CD1c-positive myeloid dendritic cell (primary cell): Measurements from ENCODE around the gene MR1.
"Not testable (repeated sequence)": the region's sequence is repeated elsewhere in the genome, so short reads cannot be mapped to it uniquely, and the experiment has no call there.

Experiments used
- DNase-seq: peaks from one replicate; pipeline ENCODE4 v3.0.0-alpha.2; 2016; ENCODE audit errors: extremely low spot score

MR1 gene

DNA sequence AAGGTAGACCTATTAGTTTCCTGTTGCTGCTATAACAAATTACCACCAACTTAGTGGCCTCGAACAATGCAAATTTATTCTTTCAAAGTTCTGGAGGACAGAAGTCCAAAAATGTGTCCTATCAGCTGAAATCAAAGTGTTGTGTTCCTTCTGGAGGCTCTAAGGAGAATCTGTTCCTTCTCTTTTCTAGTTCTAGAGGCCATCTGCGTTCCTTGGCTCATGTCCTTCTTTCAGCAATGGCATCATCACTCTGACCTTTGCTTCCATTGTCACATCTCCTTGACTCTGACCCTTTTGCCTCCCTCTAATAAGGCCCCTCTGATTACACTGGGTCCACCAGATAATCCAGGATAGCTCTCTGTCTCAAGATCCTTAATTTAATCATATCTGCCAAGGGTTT, 1.2 kb upstream of the MR1 start:
- DNase-seq, result peak; percentile 49

DNA sequence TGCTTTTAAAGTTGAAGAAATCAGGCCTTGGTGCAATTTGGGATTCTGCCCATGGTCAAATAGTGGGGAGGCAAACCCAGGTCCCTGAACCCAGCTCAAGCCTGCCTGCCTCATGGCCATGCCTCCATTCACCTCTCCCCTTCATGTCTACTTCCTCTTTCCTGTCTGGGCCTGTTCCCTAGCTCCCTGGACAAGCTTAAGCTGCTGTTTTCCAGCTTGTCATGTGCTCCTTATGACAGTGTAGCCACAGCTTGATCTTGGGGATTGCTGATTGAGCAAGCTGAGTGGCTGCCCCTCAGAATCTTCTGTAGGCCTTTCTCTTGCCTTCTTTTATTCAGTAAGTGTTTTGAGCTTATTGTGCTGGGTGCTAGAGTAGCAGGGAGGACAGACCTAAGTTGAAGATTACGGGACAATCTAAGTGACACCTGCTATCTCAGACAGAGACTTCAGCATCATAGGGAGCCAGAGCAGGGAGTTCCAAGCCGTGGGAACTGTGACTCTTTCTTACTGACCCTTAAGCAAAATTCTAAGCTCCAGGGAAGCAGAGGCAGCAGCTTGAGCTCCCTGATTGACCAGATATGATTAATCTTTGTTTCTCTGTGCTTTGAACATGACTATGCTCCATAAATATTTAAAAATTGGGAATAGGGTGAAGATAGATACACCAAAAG, 520 bp upstream of the MR1 start:
- peak; percentile 81 for DNase-seq

DNA sequence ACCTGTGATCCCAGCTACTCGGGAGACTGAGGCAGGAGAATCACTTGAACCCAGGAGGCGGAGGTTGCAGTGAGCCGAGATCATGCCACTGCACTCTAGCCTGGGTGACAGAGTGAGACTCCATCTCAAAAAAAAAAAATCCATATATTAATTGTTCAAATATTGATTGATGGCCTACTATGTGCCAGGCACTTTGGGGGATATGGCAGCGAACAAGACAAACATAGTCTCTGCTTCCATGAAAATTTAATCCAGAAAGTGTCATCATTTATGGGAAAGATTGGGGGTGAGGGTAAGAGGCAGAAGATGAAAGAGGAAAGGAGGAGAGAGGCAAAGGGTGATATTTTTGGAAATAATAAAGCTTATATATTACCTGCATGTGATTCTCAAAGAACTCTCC, 1.4 kb downstream of the MR1 start:
- not testable (repeated sequence) for DNase-seq

DNA sequence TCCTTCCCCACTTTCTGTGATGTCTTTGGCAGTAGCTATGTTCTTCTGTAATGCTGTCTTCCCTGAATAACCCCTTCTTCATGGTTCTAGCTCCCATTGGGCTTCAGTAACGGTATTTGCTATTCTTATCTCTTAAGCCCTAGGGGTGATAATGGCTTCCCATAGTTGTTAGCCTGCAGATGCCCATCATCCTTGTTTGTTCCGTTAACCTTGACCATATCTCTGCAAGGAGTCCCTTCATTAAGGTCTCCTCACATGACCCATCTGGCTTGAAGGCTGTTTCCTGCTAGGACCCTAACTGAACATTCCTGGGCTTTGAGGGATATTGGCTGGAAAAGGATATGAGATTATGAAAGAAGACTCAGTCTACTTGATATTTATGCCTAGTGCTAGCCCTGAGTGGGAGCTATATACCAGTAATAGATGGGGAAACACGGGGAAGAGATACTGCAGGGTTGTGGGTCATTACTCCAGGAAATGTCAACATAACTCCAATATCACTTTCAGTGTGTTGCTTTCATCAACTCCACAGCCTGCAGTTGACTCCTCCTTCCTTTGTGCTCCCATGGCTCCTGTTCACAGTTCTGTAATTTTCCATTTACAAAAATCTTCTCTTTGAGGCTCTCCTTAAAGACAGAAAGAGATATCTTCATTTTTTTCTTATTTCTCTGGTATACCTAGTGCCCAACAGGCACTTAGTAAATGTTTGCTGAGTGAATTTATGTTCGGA, 2.5 kb downstream of the MR1 start:
- DNase-seq, result peak; percentile 32

DNA sequence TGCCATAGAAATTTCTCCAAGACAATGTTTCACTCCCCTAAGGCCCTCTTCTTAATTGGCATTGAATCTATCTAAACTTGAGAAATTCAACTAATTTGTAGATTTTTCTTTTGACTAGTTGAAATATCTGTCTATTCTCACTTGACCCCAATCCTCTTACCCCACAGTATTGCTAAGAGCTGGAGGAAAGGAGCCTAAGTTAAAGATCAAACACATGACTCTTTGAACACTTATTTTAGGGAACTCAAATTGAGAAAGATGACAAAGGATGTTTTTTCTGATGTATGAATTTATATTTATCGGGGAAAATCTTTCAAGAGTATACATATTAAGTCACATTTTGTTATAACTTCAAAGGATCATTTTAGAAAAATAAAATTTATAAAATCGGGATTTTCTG, 3.6 kb downstream of the MR1 start:
- no peak for DNase-seq

DNA sequence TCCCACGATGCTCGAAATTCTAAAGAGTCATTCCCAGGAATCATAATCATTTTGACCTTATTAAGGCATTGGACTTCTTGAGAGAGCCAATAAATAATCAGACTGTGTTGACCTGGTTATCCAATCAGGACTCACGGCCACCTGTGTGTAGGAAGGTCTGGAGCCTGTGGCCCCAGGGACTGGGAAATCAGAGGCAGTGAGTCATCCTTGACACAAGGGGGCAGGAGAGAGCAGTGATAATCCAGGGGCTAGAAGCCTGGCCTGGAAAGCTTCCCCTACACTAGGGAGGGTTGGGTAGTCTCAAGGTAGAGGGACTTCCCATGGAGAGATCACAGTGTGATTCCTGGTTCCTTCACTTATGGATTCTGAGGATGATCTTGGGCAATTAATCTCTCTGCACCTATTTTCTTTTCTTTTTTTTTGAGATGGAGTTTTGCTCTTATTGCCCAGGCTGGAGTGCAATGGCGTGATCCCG, 4.7 kb downstream of the MR1 start:
- DNase-seq, result peak; percentile 83

DNA sequence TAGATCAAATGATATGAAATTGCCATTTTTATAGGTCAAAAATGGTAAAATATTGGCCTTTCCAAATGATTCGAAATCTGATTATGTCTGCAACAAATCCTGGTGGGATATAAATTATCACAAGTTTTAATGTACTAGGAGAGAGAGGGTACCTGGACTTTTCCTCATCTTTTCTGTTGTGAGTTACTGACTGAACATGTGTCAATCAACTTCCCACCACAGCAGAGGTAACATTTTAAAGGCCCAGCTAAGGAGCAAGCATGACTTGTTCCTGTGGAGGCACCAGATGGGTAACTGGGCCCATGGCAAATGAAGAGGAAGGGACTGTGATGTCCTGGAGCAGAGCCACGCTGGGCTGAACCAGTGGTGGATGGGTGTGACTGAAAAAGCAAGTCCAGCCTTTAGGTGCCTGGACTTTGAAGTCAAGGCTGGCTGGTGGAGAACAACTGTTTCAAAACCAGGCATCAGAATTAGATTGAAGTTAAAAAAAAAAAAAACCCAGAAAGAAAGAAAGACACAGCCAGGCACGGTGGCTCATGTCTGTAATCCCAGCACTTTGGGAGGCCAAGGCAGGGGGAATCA, 6.6 kb downstream of the MR1 start:
- DNase-seq, result no peak

DNA sequence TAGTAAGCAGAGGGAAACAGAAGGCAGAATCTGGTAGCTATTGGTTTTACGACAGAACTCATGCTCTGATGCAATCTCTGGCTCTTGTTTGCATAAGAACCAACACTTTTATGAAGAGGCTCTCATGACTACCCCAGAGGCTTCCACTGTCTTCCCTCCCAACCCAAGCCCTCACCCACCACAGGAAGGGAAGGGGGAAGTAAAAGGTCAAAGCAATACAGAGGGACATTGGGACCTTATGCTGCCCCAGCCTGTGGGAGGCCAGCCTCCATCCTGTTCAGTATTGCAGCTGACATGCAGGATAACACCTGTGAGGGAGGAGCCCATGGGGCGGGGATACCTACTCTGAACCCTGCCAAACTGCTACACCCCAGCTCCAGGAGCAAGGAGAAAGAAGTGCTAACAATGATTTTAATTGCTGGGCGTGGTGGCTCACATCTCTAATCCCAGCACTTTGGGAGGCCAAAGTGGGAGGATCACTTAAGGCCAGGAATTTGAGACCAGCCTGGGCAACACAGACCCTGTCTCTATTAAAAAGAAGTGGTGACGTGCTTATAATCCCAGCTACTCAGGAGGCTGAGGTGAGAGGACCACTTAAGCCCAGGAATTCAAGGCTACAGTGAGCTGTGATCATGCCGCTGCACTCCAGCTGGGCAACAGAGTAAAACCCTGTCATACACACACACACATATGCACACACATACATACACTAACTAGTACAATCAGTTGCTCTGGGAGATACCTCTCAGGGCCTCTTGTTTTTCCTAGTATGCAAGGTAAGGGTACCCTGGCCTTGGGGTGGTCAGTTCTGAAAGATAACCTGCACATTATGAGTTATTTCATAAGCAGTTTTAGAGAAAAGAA, 9.5 kb downstream of the MR1 start:
- peak; percentile 86 for DNase-seq

DNA sequence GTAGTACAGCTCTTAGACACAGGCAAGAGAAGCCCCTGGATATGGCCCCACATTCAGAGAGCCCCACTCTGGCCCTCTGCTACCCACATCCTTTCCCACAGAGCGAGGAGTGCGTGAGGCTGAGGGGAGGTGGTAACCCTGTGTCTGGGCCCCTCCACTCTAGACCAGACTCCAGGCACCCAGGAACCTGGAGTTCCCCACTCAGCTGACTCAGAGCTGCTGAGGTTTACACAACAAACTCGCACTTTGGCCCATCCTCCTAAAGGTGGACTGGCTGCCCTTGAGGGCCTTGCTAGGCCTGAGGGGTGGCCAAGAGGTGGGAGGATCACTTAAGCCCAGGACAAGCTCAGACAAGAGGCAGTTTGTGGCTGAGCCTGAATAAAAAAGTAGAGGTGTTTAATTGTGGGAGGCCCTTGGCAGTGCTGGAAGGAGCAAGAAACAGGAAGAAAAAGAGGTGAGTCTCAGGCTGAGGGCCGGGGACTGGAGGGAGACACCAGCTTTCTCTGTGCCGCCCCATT, 10.7 kb downstream of the MR1 start:
- DNase-seq, result peak; percentile 57

DNA sequence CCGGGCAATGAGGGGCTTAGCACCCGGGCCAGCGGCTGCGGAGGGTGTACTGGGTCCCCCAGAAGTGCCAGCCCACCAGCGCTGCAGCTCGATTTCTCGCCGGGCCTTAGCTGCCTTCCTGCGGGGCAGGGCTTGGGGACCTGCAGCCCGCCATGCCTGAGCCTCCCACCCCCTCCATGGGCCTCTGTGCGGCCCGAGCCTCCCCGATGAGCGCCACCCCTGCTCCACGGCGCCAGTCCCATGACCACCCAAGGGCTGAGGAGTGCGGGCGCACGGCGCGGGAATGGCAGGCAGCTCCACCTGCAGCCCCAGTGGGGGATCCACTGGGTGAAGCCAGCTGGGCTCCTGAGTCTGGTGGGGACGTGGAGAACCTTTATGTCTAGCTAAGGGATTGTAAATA, 12.2 kb downstream of the MR1 start:
- DNase-seq, result not testable (repeated sequence)

DNA sequence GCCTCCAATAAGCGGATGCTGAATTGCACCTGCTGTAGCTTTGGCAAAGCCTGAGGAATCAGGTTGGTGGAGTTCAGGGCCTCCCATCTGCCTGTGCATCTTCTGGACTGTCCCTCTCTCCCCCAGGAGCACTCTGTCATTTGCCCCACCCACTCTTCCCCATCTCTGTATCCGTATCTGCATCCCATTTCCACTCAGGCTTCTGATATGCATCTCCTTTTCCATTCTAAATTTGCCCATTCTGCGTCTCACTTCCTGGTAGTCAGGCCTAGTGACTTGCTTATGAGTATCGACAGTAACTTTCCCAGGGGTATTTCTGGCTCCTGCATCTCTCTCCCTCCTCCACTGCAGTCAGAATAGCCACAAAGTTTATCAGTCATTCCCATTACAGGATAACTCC, 15.6 kb downstream of the MR1 start:
- no peak for DNase-seq

DNA sequence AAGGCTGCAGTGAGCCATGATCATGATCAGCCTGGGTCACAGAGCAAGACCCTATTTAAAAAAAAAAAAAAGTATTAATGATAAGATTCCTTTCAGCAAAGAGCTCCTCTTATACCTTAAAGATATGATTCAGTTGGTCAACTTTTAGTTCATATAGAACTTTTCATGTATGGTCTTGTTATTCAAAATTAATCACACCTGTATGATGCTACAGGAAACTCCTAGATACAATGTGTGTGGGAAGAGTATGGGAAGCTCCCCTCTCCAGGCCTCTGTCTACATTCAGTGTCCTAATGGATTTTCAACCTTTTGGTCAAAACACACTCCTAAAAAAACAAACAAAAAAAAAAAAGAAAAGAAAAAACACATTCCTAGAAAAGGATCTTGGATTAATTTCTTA, 17.1 kb downstream of the MR1 start:
- no peak for DNase-seq

DNA sequence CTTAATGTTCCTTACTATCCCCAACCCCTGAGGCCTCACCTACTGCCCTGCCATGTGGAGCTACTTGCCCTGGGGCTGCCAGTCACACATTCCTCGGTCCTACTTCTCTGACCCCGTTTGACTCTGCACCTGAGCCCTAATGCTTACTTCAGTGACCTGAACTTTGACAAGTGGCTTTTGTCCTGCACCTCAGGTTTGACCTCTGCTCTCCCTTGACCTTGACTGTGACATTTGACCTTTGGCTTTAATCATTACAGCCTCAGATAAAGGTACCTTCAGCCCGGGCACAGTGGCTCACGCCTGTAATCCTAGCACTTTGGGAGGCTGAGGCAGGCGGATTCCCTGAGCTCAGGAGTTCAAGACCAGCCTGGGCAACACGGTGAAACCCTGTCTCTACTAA, 22.8 kb downstream of the MR1 start:
- DNase-seq, result no peak

DNA sequence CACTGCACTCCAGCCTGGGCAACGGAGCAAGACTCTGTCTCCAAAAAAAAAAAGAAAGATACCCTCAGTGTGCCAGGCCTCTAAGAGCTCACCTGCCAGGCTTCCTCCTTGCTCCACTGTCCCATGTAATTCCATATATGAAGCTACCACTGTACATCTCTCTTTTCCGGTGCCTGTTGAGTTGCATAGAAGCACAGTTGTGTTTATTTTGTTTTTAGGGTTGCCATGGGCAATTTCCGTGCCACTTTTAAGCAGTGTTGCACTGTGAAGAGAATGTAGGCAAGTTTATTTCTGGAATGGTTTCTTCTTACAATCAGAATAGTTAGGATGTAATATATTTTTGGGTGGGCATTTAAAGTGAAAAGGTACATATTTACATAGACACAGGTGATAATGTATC, 23.3 kb downstream of the MR1 start:
- DNase-seq, result no peak

DNA sequence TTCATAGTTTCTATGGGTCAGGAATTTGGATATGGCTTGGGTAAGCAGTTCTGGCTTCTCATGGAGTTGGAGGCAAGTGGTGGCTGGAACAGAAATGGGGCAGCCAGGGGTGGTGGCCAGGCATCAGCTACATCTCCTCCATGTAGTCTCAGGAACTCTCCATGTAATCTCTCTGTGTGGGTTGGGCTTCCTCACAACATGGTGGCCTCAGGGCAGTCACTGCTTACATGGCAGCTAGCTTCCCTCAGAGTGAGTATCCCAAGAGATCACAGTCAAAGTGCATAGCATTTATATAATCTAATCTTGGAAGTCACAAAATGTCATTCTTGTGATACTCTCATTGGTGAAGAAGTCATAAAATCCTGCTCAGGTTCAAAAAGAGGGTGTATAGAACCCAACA, 25.7 kb downstream of the MR1 start:
- no peak for DNase-seq

DNA sequence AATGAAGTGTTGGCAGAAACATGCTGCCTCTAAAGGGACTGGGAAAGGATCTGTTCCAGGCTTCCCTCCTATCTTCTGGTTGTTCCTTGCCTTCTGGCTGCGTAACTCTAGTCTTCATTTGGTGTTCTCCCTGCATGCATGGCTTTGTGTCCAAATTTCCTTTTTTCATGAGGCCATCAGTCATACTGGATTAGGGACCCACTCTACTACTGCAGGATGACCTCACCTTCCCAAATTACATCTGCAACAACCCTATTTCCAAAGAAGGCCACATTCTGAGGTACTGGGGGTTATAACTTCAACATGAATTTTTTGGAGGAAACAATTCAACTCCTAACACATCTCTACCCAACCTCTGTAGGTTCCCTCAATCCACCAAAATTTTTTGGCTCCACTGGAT, 26.3 kb downstream of the MR1 start:
- no peak for DNase-seq

DNA sequence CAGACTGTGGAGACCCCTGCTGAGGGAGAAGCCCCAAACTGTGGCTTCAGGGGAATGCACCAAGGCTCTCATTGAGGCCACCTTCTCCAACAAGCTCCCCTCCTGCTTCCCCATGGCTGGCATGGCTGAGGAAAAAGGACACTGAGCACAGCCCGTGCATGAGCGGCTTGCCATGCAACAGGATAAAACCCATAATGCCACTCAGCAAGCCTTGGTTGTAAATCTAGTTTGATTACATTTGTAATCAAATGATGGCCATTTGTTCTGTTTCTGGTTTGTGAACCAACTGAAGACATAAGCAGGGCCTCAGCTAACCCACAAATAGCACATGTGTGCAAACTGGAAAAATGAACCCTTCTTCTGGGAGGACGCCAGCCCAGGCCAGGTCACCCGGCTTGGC, 27.2 kb downstream of the MR1 start:
- DNase-seq, result not testable (repeated sequence)

DNA sequence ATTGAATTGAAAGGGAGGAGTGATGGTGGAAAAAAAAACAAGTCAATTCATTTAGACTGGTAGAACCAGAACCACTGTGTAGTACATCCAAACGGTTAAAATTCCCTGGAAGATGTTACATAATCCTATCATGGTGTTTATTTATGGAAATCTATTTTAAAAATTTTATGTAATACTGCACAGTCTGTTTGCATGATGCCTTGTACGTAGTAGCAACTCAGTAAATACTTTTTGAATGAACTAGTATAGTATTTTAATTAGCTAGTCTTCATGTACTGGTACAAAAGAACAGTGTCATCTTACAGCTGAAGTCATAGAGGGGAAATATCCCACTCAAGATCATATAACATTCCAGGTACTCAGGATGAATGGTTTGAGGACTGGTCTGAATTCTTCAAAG, 27.7 kb downstream of the MR1 start:
- no peak for DNase-seq

DNA sequence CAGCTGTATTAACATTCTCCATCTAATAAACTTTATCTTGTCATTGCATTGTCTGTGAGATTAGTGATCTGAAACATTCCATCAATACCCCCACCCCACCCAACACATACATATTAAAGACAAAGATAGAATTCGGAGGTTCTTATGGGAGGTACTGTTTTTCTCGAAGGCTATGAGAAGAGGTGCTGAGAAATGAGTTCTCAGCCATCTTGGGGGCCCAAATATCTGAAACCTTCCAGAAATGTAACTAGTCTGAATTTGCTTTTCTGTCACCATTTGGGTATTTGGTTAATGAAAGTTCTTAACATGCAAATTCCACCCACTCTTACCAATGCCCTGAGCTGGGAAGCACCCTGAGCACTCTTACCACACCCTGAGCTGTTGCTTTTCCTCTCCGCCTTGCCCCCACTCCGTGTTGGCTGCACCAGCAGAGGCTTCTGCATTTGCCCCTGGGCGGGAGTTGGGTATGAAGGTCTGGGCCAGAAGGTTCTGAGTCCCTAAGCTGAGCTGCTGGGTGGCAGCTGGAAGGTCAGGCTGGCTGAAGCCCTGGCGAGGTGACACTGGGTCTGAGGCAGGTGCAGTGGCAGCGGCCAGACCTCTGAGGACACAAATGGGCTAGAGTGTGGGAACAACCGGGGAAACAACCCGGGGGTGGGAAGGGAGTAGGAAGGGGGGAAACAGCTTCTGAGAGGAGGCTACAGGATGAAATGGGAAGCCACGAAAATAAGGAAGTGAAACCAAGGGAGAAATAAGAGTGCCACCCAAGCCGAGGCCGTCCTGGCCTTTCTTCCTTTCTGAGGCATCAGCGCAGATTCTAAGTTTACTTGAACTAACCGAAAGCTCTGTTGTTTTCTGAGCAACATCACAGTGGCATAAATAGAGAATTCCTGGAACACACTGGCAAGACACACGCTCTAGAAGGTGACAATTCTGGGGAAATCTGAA, 28.4 kb downstream of the MR1 start:
- peak; percentile 85 for DNase-seq

DNA sequence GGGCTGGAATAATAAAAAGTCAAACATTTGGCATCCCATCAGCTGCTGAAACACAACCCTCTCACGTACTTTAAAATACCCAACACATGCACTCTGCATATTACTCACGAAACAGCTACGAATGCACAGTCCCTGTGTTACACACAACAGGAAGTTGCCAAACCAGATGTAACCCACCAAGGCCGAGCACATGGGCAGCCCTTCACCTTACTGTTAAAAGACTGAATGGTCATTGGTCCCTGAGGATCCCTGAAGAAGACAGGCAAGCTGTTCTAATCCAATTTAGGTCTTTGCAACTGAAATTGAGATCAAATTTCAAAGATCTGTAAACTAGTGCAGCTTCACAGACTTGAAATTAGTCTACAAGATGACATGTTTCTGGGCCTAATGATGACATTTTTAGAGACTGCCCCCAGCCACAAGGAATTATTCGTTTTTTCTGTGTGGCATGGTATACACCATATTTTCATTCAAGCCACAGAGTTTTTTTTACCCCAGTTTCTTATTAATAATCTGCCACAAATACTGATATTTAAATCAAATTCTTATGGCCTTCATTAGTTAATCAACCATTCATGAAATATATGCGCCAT, 29.1 kb downstream of the MR1 start:
- DNase-seq, result peak; percentile 78
